Keratinocyte (primary cell): ENCODE measurements around the gene CYP1A1.

ENCODE experiments used
- CTCF ChIP-seq, 3 experiments: IDR thresholded peaks in 1 of 3; conservative IDR thresholded peaks in 1 of 3; optimal IDR thresholded peaks in 1 of 3; 2 replicates in 2 of 3; 3 replicates in 1 of 3; pipeline versions ENCODE3 to v1.5.1; 2011; ENCODE audit warnings: low read length in 3 of 3, mild to moderate bottlenecking in 3 of 3, moderate library complexity in 2 of 3, control low read depth in 1 of 3, inconsistent platforms in 1 of 3; ENCODE audit not compliant: insufficient read depth in 2 of 3; ENCODE audit errors: extremely low read depth in 1 of 3
- EZH2 ChIP-seq: IDR thresholded peaks from one replicate; pipeline ENCODE4 v1.6.1; 2012; ENCODE audit warnings: inconsistent platforms, mild to moderate bottlenecking, low read length, moderate library complexity

- TF ChIP-seq CTCF (optimal IDR thresholded peaks at IDR 0.05 in 1 of 3, IDR thresholded peaks at IDR 0.05 in 1 of 3, conservative IDR thresholded peaks at IDR 0.05 in 1 of 3; ENCODE audit: extremely low read depth in 1 of 3, insufficient read depth in 2 of 3, low read length in 3 of 3) (no peak), EZH2 (no peak)
Observed at GRCh38 chr15:74683758-74684157, 41.6 kb downstream of the CYP1A1 start.
